ENCODE results near the gene LIN54. TPM values are rescaled to one million over a fixed set of nuclear protein-coding genes. Genes with fewer than 3 reads are reported as not detected.
"Not testable (repeated sequence)": the region's sequence is repeated elsewhere in the genome, so short reads cannot be mapped to it uniquely, and the experiment has no call there.

Gene LIN54
- total and polyA plus RNA-seq, 8 donors, result 1.1 to 5.7 (median 3.1) TPM

GRCh38 chr4:83002329-83002728 lies 8.3 kb downstream of the LIN54 start:
- no peak overlapping the region for H3K27ac ChIP-seq
- 91 to 97% methylated on average over 3 of the region's 3 CpGs for WGBS, 2 donors
- H3K27me3 ChIP-seq, result no peaks in the 10 kb centered on the region
- no peaks in the 10 kb centered on the region for H3K4me1 ChIP-seq
- no peaks in the 10 kb centered on the region for H3K9me3 ChIP-seq
- intact Hi-C loops (cut with DNase I), result no loop called here
- no peak overlapping the region for H3K4me3 ChIP-seq
- FAIRE-seq (no peak), DNase-seq (no peak), ATAC-seq (no peak)
- H3K36me3 ChIP-seq, result no peaks in the 10 kb centered on the region
- TF ChIP-seq, protein P1, sequence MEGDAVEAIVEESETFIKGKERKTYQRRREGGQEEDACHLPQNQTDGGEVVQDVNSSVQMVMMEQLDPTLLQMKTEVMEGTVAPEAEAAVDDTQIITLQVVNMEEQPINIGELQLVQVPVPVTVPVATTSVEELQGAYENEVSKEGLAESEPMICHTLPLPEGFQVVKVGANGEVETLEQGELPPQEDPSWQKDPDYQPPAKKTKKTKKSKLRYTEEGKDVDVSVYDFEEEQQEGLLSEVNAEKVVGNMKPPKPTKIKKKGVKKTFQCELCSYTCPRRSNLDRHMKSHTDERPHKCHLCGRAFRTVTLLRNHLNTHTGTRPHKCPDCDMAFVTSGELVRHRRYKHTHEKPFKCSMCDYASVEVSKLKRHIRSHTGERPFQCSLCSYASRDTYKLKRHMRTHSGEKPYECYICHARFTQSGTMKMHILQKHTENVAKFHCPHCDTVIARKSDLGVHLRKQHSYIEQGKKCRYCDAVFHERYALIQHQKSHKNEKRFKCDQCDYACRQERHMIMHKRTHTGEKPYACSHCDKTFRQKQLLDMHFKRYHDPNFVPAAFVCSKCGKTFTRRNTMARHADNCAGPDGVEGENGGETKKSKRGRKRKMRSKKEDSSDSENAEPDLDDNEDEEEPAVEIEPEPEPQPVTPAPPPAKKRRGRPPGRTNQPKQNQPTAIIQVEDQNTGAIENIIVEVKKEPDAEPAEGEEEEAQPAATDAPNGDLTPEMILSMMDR (IDR thresholded peaks at IDR 0.05), result no peak

DNA sequence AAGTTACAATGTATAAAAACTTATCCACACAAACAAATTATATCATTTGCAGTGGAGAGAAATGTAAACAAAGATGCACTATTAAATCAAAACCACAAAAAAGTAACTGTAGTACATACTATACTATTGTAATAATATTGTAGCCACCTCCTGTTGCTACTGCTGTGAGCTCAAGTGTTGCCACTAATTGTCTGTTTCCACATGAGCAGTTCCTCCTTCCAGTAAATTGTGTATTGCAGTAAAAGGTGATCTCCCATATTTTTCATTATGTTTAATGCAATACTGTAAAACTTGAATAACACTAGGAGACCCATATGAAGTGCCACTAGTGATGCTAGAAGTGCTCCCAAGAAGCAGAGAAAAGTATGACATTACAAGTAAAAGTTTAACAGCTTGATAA lies 11.7 kb downstream of the LIN54 start:
- DNase-seq (no peak), FAIRE-seq (no peak), ATAC-seq (no peak)
- no peaks in the 10 kb centered on the region for H3K9me3 ChIP-seq
- H3K27ac ChIP-seq, result no peak overlapping the region
- no peak overlapping the region for H3K4me3 ChIP-seq
- H3K4me1 ChIP-seq, result no peaks in the 10 kb centered on the region
- no peaks in the 10 kb centered on the region for H3K36me3 ChIP-seq
- no peaks in the 10 kb centered on the region for H3K27me3 ChIP-seq
- intact Hi-C loops (cut with DNase I), result no loop called here
- TF ChIP-seq, protein P1 (IDR thresholded peaks at IDR 0.05), result no peak

GRCh38 chr4:82994834-82995233 lies 15.8 kb downstream of the LIN54 start:
- FAIRE-seq, result no peak
- WGBS, 2 donors, result 73 to 74% methylated on average over 4 of the region's 4 CpGs
- no peaks in the 10 kb centered on the region for H3K4me1 ChIP-seq
- TF ChIP-seq, protein P1 (IDR thresholded peaks at IDR 0.05), result no peak
- no peaks in the 10 kb centered on the region for H3K27me3 ChIP-seq
- intact Hi-C loops (cut with DNase I), result no loop called here
- no peak overlapping the region for H3K4me3 ChIP-seq
- no peaks in the 10 kb centered on the region for H3K36me3 ChIP-seq
- ATAC-seq, result no peak
- no peak overlapping the region for H3K27ac ChIP-seq
- no peaks in the 10 kb centered on the region for H3K9me3 ChIP-seq
- DNase-seq, result no peak

- DNase-seq (no peak), FAIRE-seq (no peak), ATAC-seq (peak in 3 of 4 donors; percentile 29 to 57 (median 42))
- Histone ChIP-seq H3K4me3 (no peak overlapping the region), H3K27ac (no peak overlapping the region), H3K36me3 (no peaks in the 10 kb centered on the region), H3K27me3 (no peaks in the 10 kb centered on the region), H3K4me1 (no peaks in the 10 kb centered on the region), H3K9me3 (no peaks in the 10 kb centered on the region)
- 96% methylated on average over 2 of the region's 2 CpGs for WGBS, 2 donors
- TF ChIP-seq, protein P1 (IDR thresholded peaks at IDR 0.05), result no peak
- intact Hi-C loops (cut with DNase I), result no loop called here
Measured at GRCh38 chr4:82989575-82990429, 20.8 kb downstream of the LIN54 start.

- Histone ChIP-seq H3K9me3 (no peaks in the 10 kb centered on the region), H3K27ac (no peak overlapping the region), H3K27me3 (no peaks in the 10 kb centered on the region), H3K4me1 (no peaks in the 10 kb centered on the region), H3K4me3 (no peak overlapping the region), H3K36me3 (no peaks in the 10 kb centered on the region)
- WGBS, 2 donors, result 95% methylated on average over 2 of the region's 2 CpGs
- no peak for ATAC-seq
- intact Hi-C loops (cut with DNase I), result no loop called here
- DNase-seq, result no peak
- TF ChIP-seq, protein P1 (IDR thresholded peaks at IDR 0.05), result no peak
- FAIRE-seq, result no peak
Measured at GRCh38 chr4:82988323-82988832, 22.2 kb downstream of the LIN54 start.

DNA sequence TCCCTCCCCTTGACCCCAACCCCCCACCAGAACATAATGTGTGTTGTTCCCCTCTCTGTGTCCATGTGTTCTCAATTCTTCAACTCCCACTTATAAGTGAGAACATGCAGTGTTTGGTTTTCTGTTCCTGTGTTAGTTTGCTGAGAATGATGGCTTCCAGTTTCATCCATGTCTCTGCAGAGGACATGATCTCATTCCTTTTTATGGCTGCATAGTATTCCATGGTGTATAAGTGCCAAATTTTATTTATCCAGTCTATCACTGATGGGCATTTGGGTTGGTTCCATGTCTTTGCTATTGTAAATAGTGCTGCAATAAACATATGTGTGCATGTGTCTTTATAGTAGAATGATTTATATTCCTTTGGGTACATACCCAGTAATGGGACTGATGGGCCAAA lies 23.1 kb downstream of the LIN54 start:
- H3K27me3 ChIP-seq; FAIRE-seq; H3K9me3 ChIP-seq; H3K4me3 ChIP-seq; ATAC-seq; H3K4me1 ChIP-seq; H3K27ac ChIP-seq; intact Hi-C loops (cut with DNase I); H3K36me3 ChIP-seq; DNase-seq: not testable (repeated sequence)

All from pancreas (tissue), 10 donors.